Hematopoietic multipotent progenitor cell treated with erythropoietin and hydrocortisone succinate and interleukin-3 and kit ligand, for 15 days (in vitro differentiated cells): ENCODE results near the gene RDH13.
A peak's percentile ranks its signal among the peaks of the same experiment; 100 is the strongest.
"Not testable (repeated sequence)": the region's sequence is repeated elsewhere in the genome, so short reads cannot be mapped to it uniquely, and the experiment has no call there.

ENCODE experiments used
- DNase-seq: peaks from one replicate; pipeline ENCODE4 v3.0.0-alpha.2; 2015; ENCODE audit warnings: low spot score

The RDH13 gene

DNA sequence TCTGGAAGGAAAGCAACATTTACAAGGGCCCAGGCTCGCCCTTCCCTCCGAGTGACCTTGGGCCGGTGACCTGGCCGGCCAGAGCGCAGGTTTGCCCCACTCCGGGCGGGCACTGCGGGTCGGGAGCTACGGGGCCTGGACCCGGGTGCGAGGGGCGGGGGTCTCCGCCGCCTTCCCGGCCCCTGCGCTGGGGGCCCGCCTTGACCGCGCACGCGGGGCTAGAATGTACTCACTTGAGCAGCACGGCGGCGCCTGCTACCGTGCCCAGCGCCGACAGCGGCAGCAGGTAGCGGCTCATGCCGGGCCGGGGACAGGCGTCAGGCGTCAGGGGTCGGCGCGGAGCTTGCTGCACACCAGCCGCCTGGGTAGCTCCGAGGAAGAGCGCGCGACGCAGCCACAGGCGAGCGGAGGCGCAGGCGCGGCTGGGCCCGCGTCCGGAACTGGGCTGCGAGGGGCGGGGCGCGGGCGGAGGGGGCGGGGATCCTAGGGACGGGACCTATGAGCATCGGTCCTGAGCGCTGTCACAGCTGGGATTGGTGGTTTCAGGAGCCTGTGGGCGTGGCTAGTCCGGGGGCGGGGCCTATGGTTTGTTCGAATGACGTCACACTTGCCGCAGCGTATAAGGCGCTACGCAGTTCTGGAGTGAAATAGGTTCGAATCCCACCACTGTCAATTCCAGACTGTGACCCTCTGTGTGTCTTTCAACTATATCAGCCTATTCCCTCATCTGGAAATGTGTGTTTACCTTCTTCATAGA, at the start of gene RDH13:
Gene RDH13 (minus strand): TSS at position 414 of the 757 bp plus-strand sequence. CDS start 116 bp downstream, at position 298.
- peak; percentile 94 for DNase-seq

- DNase-seq: no peak
These were observed 49.4 kb upstream of the RDH13 start for GRCh38 chr19:55112246-55112776.

GRCh38 chr19:55111238-55111831, 48.4 kb upstream of the RDH13 start:
- DNase-seq: no peak

GRCh38 chr19:55109527-55110291, 46.8 kb upstream of the RDH13 start:
- DNase-seq: no peak

DNA sequence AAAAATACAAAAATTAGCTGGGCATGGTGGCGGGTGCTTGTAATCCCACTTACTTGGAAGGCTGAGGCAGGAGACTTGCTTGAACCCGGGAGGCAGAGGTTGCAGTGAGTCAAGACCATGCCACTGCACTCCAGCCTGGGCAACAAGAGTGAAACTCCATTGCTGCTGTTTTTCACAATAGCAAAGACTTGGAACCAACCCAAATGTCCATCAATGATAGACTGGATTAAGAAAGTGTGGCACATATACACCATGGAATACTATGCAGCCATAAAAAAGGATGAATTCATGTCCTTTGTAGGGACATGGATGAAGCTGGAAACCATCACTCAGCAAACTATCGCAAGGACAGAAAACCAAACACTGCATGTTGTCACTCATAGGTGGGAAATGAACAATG, 44.3 kb upstream of the RDH13 start:
- DNase-seq: not testable (repeated sequence)

DNA sequence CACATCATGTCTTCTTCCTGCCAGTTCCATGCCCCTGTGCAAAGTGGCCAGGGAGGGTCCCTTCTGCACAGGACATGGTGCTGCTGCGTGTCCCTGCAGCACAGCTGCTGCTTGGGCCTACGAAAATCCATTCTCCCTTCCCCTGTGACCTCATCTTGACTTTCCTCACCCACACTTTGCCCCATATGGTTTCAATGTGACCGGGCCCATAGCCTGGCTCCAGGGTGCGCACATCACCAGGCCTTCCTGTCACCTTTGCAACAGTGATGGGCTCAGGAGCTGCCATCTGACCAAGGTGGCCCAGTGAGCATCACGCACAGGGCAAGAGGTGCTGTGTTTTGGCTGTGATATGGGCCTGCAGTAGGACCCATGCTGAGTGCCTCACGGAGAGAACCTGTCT, 43.6 kb upstream of the RDH13 start:
- no peak for DNase-seq

DNA sequence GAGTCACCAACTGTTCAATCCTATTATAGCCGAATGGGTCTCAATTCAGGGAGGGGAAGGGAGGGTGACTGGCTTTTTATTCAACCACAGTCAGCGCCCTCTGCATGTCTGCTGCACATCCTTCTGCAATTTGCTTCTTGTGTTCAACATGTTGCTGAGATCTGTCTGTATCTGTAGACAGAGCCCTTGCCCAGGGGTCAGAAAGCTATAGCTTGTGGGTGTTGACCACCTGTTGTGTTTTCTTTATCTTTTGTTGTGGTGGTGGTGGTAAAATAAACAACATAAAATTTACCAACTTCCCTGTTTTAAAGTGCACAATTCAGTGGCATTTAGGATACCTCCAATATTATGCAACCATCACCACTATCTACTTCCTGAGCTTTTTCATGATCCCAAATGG, 42.3 kb upstream of the RDH13 start:
- no peak for DNase-seq

DNA sequence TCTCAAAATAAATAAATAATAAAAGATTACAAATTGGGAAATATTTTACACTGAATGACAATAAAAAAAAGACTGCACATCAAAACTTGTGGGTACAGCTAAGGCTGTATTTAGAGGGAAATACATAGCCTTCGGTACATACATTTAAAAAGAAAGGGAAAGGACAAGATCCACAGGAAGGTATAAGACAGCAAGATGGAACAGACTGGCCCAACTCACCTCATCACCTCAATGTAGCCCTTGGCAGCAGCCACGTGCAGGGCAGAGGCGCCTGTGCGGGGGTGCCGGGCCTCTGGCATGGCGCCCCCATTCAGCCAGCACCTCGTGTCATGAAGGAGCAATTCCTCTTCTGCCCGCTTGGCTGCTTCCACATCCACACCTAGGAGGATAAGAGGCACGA, 40.2 kb upstream of the RDH13 start:
- DNase-seq: no peak

GRCh38 chr19:55101261-55101660, 38.3 kb upstream of the RDH13 start:
- no peak for DNase-seq

GRCh38 chr19:55099557-55100506, 36.9 kb upstream of the RDH13 start:
- DNase-seq: no peak

DNA sequence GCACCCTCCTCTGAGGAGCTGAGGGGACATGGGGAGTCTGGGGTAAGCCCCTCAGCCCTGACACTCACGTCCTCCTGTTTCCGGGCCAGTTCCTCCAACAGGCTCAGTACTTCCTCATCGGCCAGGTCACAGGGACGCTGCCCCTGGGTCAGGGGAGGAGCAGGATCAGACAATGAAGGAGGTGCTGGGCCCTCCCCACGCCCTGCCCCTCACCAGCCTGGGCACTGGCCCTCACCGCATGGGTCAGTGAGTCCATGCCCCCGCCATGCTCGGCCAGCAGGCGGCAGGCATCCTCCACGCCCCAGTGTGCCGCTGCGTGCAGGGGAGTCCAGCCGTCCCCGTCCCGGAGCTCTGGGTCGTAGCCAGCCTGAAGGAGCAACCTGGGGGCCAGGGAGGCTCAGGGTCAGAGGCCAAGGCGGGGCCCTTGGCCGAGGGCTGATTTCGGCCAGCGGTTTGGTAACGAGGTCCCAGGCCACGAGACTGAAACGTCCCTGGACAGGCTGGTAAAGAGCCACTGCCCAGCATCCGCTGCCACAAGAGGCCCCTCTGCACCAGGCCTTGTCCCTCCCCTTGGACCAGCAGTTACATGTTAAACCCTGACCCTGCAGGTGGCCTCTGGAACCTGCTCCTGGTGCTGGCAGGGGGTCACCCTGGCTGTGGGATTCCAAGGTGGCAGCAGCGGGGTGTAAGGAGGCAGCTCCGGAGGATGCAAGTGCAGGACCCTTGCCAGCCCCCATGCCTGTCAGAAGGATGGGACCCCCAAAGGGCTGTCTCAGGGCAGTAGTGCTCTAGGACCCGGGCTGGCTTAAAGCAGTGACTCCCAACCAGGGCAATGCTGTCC, 36.0 kb upstream of the RDH13 start:
- no peak for DNase-seq

DNA sequence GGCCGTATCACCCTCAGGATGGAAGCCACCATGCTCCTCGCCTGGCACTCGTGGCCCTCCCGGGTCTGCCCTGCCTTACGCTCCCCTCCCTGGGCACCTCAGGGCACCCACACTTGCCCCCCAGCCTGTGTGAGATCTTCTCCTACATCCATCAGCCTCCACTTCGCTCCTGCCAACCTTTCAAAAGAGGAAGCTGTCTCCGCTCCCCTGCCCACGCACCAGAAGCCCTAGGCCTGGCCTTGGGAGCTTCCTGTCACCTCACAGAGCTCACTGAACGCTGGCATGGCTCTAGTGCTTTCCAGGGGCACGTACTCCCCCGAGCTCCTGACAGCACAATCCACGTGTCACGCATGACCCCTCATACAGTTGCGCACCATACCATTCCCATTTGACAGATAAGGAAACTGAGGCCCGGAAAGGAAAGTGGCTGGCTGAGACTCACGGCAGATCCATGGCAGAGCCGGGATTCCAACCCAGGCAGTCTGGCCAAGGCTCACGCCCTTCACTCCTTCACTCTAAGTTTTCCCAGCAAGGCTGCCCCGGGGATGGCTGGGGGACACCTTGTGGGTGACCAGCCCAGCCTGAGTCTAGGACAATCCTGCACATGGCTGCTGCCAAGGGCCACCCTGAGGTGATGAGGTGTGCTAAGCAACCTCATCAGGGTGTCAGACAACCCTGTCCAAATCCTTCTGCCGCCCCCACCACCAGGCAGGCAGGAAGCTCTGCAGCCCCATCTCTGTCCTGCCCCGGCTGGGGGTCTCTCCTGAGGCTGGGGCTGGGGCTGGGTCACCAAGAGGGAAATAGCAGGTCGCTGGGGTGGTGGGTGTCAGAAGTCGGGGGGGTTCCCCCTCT, 35.1 kb upstream of the RDH13 start:
- no peak for DNase-seq

DNA sequence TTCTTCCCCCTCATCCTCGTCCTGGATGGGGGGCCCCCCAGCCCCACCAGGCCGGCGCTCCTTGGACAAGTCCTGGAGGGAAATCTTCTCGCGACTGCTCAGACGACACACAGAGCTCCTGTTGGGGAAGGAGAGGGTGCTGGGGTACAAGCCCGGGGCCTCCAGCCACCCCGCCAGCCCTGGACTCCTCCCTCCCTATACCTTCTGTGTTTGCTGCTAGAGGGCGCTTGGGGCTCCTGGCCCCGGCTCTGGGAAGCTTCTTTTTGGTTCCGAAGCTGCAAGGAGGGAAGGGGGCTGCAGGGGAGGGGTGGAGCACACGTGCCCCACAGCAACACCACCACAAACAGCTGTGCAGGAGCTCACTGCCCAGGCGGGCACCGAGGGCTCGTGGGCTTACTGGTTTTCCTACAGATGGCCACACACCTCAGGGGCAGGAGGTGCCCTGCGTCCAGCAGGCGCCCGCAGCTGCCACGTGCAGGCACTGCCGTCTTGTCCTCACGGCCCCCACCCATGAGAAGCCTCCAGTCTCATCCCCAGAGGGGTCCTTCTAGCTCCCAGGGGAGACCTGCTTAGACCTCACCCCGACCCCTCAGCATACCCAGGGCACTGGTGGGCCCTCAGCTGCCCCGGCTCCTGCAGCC, 33.2 kb upstream of the RDH13 start:
- no peak for DNase-seq

DNA sequence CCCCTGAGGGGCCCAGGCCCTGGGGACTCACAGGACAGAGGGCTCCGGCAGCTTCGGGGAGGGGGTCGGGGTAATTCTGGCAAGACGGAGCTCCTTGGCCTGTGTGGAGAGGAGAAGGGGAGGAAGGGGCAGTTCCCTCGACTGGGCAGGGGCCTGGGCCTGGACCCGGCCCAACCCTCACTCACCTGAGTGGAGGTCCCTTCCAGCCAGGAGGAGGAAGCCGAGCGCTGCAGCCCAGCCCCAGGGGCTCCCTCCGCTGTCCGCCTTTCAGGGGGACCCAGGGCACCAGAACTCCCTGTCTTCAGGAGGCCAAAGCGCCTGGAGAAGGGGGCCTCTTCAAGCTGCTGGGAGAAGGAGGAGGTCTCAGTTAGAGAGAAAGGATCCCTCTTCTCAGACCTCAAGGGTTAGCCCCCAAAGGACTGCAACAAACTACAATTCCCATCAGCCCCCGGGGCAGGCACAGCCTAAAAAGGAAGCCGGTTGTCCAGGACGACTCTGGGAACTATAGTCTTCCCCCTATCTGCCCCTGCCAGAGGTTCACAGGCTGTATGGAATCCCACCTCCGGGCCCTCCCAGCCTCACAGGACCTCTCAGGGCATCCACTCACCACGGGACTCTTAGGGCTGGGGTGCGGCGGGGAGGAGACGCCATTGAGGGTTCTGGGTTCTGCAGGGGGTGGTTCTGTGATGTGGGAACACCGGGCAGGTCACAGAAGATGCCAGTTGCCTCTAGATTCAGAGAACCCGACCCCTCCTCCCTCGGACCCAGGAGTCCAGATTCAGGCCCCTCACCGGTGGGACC, 32.5 kb upstream of the RDH13 start:
- DNase-seq: no peak

GRCh38 chr19:55094456-55095259, 31.7 kb upstream of the RDH13 start:
- DNase-seq: no peak

DNA sequence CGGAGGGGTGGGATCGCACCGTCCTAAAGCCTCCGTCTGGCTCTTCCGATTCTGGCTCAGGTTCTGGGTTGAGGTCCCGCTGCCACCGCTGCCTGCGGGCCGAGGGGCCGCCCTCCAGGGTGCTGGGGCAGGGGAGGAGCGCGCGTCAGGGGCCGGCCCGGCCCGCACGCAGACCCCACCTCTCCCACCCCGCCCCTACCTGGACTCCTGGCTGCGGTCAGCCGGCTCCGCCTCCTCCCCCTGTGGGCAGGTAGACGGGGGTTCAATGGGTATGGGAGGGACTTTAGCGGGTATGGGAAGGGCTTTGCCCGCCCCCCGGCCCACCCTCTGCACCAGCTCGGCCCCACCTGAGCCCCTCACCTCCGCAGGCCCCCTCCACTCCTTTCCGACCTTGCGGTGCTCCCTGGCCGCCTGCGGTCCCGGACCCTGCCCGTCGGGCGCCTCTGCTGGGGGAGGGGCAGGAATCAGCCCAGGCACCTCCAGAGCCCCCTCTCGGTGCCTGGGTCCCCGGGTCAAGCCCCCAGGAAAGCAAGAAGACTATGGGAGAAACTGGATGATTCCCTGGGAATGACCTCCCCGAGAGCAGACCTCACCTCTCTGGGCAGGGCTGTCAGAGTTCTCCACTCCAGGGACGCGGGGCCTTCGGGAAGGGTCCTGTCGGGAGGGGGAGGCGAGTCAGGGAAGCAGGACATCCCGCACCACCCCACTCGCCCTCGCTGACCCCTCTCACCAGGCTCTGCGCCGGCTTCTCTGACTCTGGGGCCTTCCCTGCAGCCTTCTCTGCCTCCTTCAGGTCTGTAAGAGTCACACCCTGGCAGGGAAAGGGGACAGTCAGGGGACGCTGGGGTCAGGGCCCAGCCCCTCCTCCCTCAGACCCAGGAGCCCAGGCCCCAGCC, 29.7 kb upstream of the RDH13 start:
- DNase-seq: no peak

DNA sequence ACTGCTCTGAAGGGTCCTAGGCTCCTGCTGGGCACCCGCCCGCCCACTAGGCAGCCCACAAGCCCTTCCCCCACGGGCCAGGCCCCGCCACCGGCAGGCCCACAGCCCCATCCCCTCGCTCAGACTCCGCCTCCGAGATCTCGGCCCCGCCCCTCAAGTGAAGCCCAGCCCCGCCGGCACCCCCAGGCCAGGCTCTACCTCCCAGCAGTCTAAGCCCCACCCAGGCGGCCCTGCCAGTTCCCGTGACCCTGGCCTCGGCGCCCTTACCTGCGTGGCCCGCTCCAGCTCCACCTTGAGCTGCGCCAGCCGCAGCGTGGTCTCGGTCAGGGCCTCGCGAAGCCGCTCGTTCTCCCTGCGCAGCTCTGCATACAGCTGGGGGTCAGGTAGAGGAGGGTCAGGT, 29.0 kb upstream of the RDH13 start:
- DNase-seq: no peak
